HL-60 (cell line): ENCODE results near the gene HCN4.

Source experiments
- DNase-seq, 2 experiments: peaks; one replicate each; pipeline ENCODE4 v3.0.0-alpha.2; 2010 to 2020; ENCODE audit warnings: low read depth in 1 of 2, low spot score in 1 of 2
- H3K27ac ChIP-seq: fragments of 250-450 bp; sonication (Bioruptor Pico); replicated peaks from 2 replicates; pipeline ENCODE4 v1.5.1; 2020; ENCODE audit warnings: mild to moderate bottlenecking, moderate library complexity
- H3K27me3 ChIP-seq: fragments of 250-450 bp; sonication (Bioruptor Pico); 2 replicates; pipeline ENCODE4 v1.5.1; 2021; ENCODE audit warnings: mild to moderate bottlenecking, moderate library complexity; ENCODE audit not compliant: insufficient read depth, poor library complexity, severe bottlenecking
- H3K4me3 ChIP-seq: replicated peaks from 2 replicates; pipeline ENCODE4 v1.5.1; 2011; ENCODE audit warnings: mild to moderate bottlenecking, control low read depth, low read length; ENCODE audit not compliant: insufficient read depth
- CTCF ChIP-seq: IDR thresholded peaks from one replicate; pipeline ENCODE4 v1.5.1; 2011; ENCODE audit warnings: low read length, control low read depth, inconsistent platforms; ENCODE audit not compliant: insufficient read depth
- GABPA ChIP-seq: IDR thresholded peaks from 2 replicates; pipeline ENCODE4 v1.6.1; 2012; ENCODE audit warnings: low read depth
- POLR2AphosphoS5 ChIP-seq: IDR thresholded peaks from 2 replicates; pipeline ENCODE4 v1.6.1; 2012; ENCODE audit warnings: low read depth
- SPI1 ChIP-seq: IDR thresholded peaks from 2 replicates; pipeline ENCODE4 v1.6.1; 2012; ENCODE audit warnings: low read depth, mild to moderate bottlenecking, borderline replicate concordance
- TF ChIP-seq, protein P1 (sequence below): IDR thresholded peaks from 2 replicates; pipeline ENCODE4 v1.6.1; 2012; ENCODE audit warnings: low read depth; ENCODE audit not compliant: insufficient replicate concordance

HCN4 gene

DNA sequence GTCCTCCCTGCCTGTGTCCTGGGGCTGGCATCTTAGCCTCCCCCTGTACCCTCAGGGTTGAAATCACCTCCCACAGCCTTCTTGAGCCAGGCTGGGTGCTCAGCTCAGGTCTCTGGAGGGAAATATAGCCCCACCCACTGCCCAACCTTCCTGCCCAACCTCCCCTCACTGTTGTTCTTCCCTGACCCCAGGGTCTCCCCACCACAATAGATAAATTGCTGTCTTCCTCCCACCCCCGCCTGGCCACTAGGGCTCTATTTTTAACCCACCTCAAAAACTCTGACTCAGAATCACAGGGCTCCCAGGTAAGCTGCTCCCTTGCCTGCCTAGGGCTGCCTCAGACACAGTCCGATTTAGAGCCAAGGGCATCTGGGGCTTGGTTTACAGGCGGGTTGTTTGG lies 15.0 kb downstream of the HCN4 start:
- TF ChIP-seq, protein P1, sequence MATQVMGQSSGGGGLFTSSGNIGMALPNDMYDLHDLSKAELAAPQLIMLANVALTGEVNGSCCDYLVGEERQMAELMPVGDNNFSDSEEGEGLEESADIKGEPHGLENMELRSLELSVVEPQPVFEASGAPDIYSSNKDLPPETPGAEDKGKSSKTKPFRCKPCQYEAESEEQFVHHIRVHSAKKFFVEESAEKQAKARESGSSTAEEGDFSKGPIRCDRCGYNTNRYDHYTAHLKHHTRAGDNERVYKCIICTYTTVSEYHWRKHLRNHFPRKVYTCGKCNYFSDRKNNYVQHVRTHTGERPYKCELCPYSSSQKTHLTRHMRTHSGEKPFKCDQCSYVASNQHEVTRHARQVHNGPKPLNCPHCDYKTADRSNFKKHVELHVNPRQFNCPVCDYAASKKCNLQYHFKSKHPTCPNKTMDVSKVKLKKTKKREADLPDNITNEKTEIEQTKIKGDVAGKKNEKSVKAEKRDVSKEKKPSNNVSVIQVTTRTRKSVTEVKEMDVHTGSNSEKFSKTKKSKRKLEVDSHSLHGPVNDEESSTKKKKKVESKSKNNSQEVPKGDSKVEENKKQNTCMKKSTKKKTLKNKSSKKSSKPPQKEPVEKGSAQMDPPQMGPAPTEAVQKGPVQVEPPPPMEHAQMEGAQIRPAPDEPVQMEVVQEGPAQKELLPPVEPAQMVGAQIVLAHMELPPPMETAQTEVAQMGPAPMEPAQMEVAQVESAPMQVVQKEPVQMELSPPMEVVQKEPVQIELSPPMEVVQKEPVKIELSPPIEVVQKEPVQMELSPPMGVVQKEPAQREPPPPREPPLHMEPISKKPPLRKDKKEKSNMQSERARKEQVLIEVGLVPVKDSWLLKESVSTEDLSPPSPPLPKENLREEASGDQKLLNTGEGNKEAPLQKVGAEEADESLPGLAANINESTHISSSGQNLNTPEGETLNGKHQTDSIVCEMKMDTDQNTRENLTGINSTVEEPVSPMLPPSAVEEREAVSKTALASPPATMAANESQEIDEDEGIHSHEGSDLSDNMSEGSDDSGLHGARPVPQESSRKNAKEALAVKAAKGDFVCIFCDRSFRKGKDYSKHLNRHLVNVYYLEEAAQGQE = no peak
- TF ChIP-seq POLR2AphosphoS5 = no peak
- no peak for TF ChIP-seq SPI1
- no peak for TF ChIP-seq GABPA
- TF ChIP-seq CTCF = no peak
- Histone ChIP-seq H3K27me3 (peaks cover 2% of the 10 kb centered on the region), H3K27ac (no peak overlapping the region), H3K4me3 (no peak overlapping the region)
- DNase-seq = no peak

- no peak for DNase-seq
- H3K27me3 ChIP-seq = no peaks in the 10 kb centered on the region
- H3K4me3 ChIP-seq = no peak overlapping the region
- TF ChIP-seq GABPA (no peak), SPI1 (no peak), CTCF (no peak), POLR2AphosphoS5 (no peak)
- TF ChIP-seq, protein P1 = no peak
- H3K27ac ChIP-seq = no peak overlapping the region
Observed at GRCh38 chr15:73352082-73352481, 16.7 kb downstream of the HCN4 start.

DNA sequence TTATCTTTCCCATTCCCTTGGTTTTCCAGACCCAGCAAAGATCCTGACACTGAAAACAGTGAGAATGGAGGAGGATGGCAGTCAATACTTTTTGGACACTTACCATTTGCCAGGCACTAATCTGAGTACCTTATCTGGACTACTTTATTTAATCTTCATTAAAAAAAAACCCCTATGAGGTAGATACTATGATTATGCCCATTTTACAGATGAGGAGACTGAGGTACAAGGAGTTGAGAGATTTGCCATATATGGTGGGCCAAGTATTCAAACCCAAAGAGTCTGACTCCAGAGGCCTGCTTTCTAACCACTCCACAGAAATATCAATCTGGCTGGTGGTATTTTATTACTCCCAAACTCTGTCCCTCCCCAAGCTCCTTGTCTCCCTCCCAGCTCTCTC lies 19.6 kb downstream of the HCN4 start:
- no peak for DNase-seq
- no peak overlapping the region for H3K4me3 ChIP-seq
- no peak overlapping the region for H3K27ac ChIP-seq
- TF ChIP-seq GABPA = no peak
- TF ChIP-seq POLR2AphosphoS5 = no peak
- no peak for TF ChIP-seq CTCF
- TF ChIP-seq SPI1 = no peak
- TF ChIP-seq, protein P1 = no peak
- H3K27me3 ChIP-seq = no peaks in the 10 kb centered on the region
